Type B pancreatic cell (in vitro differentiated cells): ENCODE data around the gene COL6A1. TPM values are rescaled to one million over a fixed set of nuclear protein-coding genes. Genes with fewer than 3 reads are reported as not detected.

Experiments used
- DNase-seq: peaks from one replicate; pipeline ENCODE4 v3.0.0; 2021; ENCODE audit warnings: mixed read lengths; ENCODE audit not compliant: unreplicated experiment; ENCODE audit errors: extremely low spot score
- H3K27ac Mint-ChIP-seq: 2 replicates; pipeline ENCODE4 v1.8.0; 2021; ENCODE audit warnings: mild to moderate bottlenecking, mixed read lengths
- H3K27me3 Mint-ChIP-seq: 2 replicates; pipeline ENCODE4 v1.8.0; 2021; ENCODE audit warnings: mixed read lengths
- H3K36me3 Mint-ChIP-seq: 2 replicates; pipeline ENCODE4 v1.8.0; 2021; ENCODE audit warnings: mixed read lengths
- H3K4me1 Mint-ChIP-seq: one replicate; pipeline ENCODE4 v1.8.0; 2021; ENCODE audit warnings: mixed read lengths; ENCODE audit not compliant: unreplicated experiment
- H3K4me3 Mint-ChIP-seq: 2 replicates; pipeline ENCODE4 v1.8.0; 2021; ENCODE audit warnings: mild to moderate bottlenecking, mixed read lengths
- H3K9me3 Mint-ChIP-seq: 2 replicates; pipeline ENCODE4 v1.8.0; 2021; ENCODE audit warnings: mixed read lengths
- CTCF ChIP-seq: fragments of 200-600 bp; sonication (generic); conservative IDR thresholded peaks from 2 replicates; pipeline ENCODE4 v1.5.0; 2021; ENCODE audit warnings: antibody characterized with exemption, mild to moderate bottlenecking
- total RNA-seq: library from RNA; stranded (reverse); gene quantifications from 2 replicates; pipeline ENCODE4 v1.2.1, GENCODE V29; 2021; ENCODE audit warnings: low replicate concordance

The COL6A1 gene
- total RNA-seq, 1 donor from 2014 or later, result 167 TPM

GRCh38 chr21:45991606-45992300 lies 10.2 kb downstream of the COL6A1 start:
- H3K27ac Mint-ChIP-seq, result no peak overlapping the region
- no peaks in the 10 kb centered on the region for H3K9me3 Mint-ChIP-seq
- no peak for DNase-seq
- no peaks in the 10 kb centered on the region for H3K36me3 Mint-ChIP-seq
- no peak for TF ChIP-seq CTCF
- H3K4me3 Mint-ChIP-seq, result no peak overlapping the region
- no peaks in the 10 kb centered on the region for H3K4me1 Mint-ChIP-seq
- H3K27me3 Mint-ChIP-seq, result no peaks in the 10 kb centered on the region

DNA sequence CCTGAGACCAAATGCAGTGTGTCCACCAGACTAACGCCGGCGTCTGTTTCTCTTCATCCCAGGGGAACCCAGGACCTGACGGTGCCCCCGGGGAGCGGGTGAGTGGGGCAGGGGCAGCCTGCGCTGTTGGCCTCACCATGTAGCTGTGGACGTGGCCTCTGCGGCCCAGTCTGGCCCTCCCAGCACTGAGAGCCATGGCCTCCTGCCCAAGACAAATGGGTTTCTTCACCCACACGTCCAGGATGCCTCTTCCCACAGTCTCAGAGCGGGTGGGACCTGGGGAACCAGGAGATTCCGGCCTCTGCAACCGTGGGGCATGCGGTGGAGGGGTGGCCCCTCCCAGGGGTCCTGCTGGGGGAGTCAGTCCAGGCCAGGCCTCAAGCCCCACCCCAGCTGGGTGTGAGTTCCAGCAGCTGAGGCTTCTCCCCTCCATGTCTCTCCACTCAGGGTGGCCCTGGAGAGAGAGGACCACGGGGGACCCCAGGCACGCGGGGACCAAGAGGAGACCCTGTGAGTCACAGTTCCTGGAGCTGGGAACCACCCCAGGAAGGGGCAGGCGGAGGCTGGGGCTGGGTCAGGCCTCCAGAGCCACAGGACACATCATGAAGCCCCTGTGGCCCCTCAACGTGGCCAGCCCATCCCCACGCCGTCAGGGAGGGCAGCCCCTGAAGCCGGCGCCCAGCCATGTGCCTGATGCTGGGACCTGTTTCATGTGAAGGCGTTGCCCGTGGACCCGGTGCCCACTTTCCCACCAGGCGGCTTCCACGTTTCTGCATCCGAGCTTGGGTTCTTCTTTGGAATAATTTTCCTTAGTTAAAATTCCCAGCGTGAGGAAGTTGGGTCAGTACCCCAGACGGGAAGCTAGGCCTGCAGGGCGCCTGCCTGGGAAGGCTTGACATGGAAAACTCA lies 11.0 kb downstream of the COL6A1 start:
- Mint-ChIP-seq H3K27me3 (no peaks in the 10 kb centered on the region), H3K4me1 (no peaks in the 10 kb centered on the region), H3K9me3 (no peaks in the 10 kb centered on the region), H3K36me3 (no peaks in the 10 kb centered on the region), H3K27ac (no peak overlapping the region), H3K4me3 (no peak overlapping the region)
- no peak for DNase-seq
- TF ChIP-seq CTCF, result no peak

DNA sequence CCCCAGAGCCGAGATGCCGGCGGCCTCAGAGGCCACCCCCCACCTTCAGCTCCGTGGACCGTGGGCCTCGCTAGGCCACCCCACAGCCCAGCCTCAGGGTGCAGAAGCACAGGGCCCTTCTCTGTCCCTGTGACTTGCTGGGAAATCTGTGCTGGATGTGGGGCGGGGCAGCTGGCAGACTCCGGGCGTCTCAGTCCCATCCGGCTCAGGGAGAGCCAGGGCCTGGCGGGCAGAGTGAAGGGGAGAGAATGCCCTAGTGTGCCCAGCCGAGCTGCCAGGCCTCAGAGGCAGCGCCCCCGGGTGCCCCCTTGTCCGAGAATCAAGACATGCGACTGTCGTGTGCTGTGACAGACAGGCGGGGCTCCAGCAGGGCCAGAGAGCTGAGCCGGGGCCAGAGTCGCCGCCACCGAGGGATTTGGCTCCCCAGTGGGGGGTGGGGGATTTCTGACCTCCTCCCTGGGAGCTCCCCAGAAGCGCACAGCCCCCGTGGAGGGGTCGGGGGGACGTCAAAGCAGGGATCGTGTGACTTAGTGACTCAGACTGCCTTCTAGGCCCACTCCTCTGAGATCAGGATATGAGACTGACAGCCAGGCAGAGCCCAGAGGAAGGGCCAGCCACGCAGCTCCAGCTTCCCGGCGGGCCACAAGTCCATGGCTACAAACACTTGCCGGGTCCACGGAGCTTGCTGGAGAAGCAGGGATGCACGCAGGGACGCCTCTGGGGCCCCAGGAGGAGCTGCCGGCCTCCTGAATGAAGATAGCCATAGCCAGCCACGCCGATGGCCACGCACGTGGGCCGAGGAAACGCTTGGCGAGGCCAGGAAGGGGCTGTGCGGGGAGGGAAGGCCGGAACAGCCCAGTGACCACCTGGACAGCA lies 11.9 kb downstream of the COL6A1 start:
- peak; percentile 67 for DNase-seq
- H3K27me3 Mint-ChIP-seq, result no peaks in the 10 kb centered on the region
- H3K9me3 Mint-ChIP-seq, result no peaks in the 10 kb centered on the region
- H3K4me1 Mint-ChIP-seq, result no peaks in the 10 kb centered on the region
- no peak overlapping the region for H3K27ac Mint-ChIP-seq
- no peaks in the 10 kb centered on the region for H3K36me3 Mint-ChIP-seq
- no peak for TF ChIP-seq CTCF
- no peak overlapping the region for H3K4me3 Mint-ChIP-seq

GRCh38 chr21:45994086-45994661 lies 12.6 kb downstream of the COL6A1 start:
- TF ChIP-seq CTCF, result no peak
- Mint-ChIP-seq H3K9me3 (no peaks in the 10 kb centered on the region), H3K4me3 (no peak overlapping the region), H3K4me1 (no peaks in the 10 kb centered on the region), H3K27me3 (no peaks in the 10 kb centered on the region), H3K36me3 (no peaks in the 10 kb centered on the region), H3K27ac (no peak overlapping the region)
- DNase-seq, result peak; percentile 67
